OCI-LY7 (cell line): ENCODE data around the gene IL21R. TPM values are rescaled to one million over a fixed set of nuclear protein-coding genes. Genes with fewer than 3 reads are reported as not detected.
"Not testable (repeated sequence)": the region's sequence is repeated elsewhere in the genome, so short reads cannot be mapped to it uniquely, and the experiment has no call there.

Experiments
- BruUV-seq: library from RNA; stranded (reverse); fragments of 400-500 nt; replicated peaks from 2 replicates; lab custom pipeline; 2021; lab: Mats Ljungman, UMichigan
- CTCF ChIA-PET: fragments of 300-600 bp; sonication (Branson Sonifier 250); formaldehyde crosslinking; loops from one replicate; lab custom pipeline; 2022; ENCODE audit warnings: antibody characterized with exemption; ENCODE audit not compliant: unreplicated experiment; lab: Charles Lee
- POLR2A ChIA-PET: fragments of 300-600 bp; sonication (Branson Sonifier 250); formaldehyde crosslinking; loops from one replicate; lab custom pipeline; 2022; ENCODE audit warnings: antibody characterized with exemption; lab: Charles Lee
- DNase-seq: peaks from one replicate; pipeline ENCODE4 v3.0.0-alpha.2; 2015; ENCODE audit warnings: low spot score
- H2AFZ ChIP-seq: fragments of 200-600 bp; sonication (generic), shearing (Covaris generic); 2 replicates; pipeline ENCODE4 v1.6.1; 2014; ENCODE audit warnings: mild to moderate bottlenecking, antibody characterized with exemption, low read length, moderate library complexity
- H3K27ac ChIP-seq: fragments of 200-600 bp; sonication (generic); 2 replicates; pipeline ENCODE4 v1.5.1; 2014; ENCODE audit warnings: mixed run types, low read depth, mild to moderate bottlenecking, moderate library complexity, low read length, inconsistent platforms; ENCODE audit not compliant: poor library complexity, severe bottlenecking
- H3K36me3 ChIP-seq: fragments of 200-600 bp; sonication (generic); 2 replicates; pipeline ENCODE4 v1.6.1; 2014; ENCODE audit warnings: mild to moderate bottlenecking, antibody characterized with exemption, low read length, moderate library complexity, mixed read lengths; ENCODE audit not compliant: insufficient read depth
- H3K4me1 ChIP-seq: fragments of 200-600 bp; sonication (generic); 2 replicates; pipeline ENCODE4 v1.5.1; 2014; ENCODE audit warnings: mild to moderate bottlenecking, low read length; ENCODE audit not compliant: insufficient read depth, poor library complexity, severe bottlenecking
- H3K4me2 ChIP-seq: fragments of 200-600 bp; sonication (generic); 2 replicates; pipeline ENCODE4 v1.6.1; 2014; ENCODE audit warnings: mild to moderate bottlenecking, low read length
- H3K4me3 ChIP-seq: fragments of 200-600 bp; sonication (generic); 2 replicates; pipeline ENCODE4 v1.5.1; 2014; ENCODE audit warnings: mild to moderate bottlenecking, low read depth, low read length; ENCODE audit not compliant: poor library complexity, severe bottlenecking
- H3K79me2 ChIP-seq: fragments of 200-600 bp; sonication (generic); 2 replicates; pipeline ENCODE4 v1.6.1; 2016; ENCODE audit warnings: low read depth, mild to moderate bottlenecking, low read length, moderate library complexity, mixed read lengths; ENCODE audit not compliant: insufficient read depth
- H3K9me2 ChIP-seq: fragments of 200-600 bp; sonication (generic); 2 replicates; pipeline ENCODE4 v1.6.1; 2016; ENCODE audit warnings: mild to moderate bottlenecking, low read length, mixed read lengths; ENCODE audit not compliant: insufficient read depth
- H3K9me3 ChIP-seq: fragments of 200-600 bp; sonication (generic); 2 replicates; pipeline ENCODE4 v1.6.1; 2014; ENCODE audit warnings: mild to moderate bottlenecking, mixed run types, low read length, mixed read lengths
- H4K20me1 ChIP-seq: fragments of 200-600 bp; sonication (generic); 2 replicates; pipeline ENCODE4 v1.6.1; 2014; ENCODE audit warnings: mild to moderate bottlenecking, antibody characterized with exemption, low read length, moderate library complexity, mixed read lengths; ENCODE audit not compliant: insufficient read depth
- EZH2phosphoT487 ChIP-seq: fragments of 200-600 bp; sonication (generic); IDR thresholded peaks from 2 replicates; pipeline ENCODE4 v1.6.1; 2018; ENCODE audit warnings: low read depth, borderline replicate concordance, mild to moderate bottlenecking, mixed run types, antibody characterized with exemption, low read length, moderate library complexity, mixed read lengths
- intact Hi-C: fragments of 100-400 bp; cut with micrococcal nuclease; formaldehyde crosslinking; loops from one replicate; pipeline ENCODE4 v1.10.0; 2022; ENCODE audit not compliant: unreplicated experiment
- total RNA-seq, 2 experiments: library from RNA; depleted of rRNA in 1 of 2; stranded (reverse); fragments of >200 nt in 1 of 2; shearing (Covaris generic) in 1 of 2; gene quantifications; 2 replicates each; pipeline ENCODE4 v1.2.3, GENCODE V29; 2014 to 2022
- TF ChIP-seq, protein P1 (sequence below): fragments of 200-600 bp; sonication (generic); conservative IDR thresholded peaks from 2 replicates; pipeline ENCODE4 v1.5.1; 2014; ENCODE audit warnings: mild to moderate bottlenecking, antibody characterized with exemption, low read length, moderate library complexity, mixed read lengths

Gene IL21R
- total RNA-seq, 2 experiments from 2014 or later, result 10.0 to 47.0 TPM

DNA sequence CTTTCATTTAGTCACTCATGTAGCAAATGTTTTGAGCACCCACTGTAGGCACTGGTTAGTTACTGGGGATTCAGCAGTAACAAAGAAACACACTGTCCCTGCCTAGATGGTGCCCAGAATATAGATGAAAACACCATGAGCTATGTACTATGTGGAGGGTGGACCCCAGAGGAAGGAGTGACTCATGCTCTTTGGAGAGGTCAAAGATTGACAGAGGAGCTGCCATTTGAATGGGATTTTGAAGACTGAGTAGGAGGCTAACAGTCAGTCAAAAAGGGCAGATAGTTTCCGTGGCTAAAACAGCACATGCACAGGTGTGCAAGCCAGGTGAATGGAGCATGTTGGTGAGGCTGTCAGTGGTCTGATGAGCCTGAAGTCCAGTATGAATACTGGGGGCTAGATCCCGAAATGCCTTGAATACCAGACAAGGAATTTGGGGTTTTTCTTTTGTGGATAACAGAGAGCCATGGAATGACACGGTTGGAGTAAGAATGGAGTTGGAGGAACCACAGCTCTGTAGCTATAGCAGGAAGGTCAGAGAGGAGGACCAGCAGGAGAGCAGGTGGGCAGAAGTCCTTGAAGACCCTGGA, 6.1 kb downstream of the IL21R start:
- H3K9me2 ChIP-seq, result no peaks in the 10 kb centered on the region
- no peak overlapping the region for H2AFZ ChIP-seq
- peak overlapping the region; percentile 2 for H3K4me3 ChIP-seq
- DNase-seq, result peak; percentile 42
- ChIA-PET POLR2A (interaction anchor here (1.6 to 2.8 kb wide), 3 partner anchors 9 to 30 kb away, joined by 7 to 16 read pairs (median 9); no protein-coding TSS in a partner anchor), CTCF (no interaction called here)
- H3K4me1 ChIP-seq, result peaks cover 59% of the 10 kb centered on the region
- peak overlapping the region; percentile 29 for H3K4me2 ChIP-seq
- BruUV-seq, result no TSS peak
- H4K20me1 ChIP-seq, result no peaks in the 10 kb centered on the region
- H3K36me3 ChIP-seq, result peaks cover 39% of the 10 kb centered on the region
- H3K9me3 ChIP-seq, result peaks cover 25% of the 10 kb centered on the region; the same call in 1 of the 2 replicates
- TF ChIP-seq, protein P1, sequence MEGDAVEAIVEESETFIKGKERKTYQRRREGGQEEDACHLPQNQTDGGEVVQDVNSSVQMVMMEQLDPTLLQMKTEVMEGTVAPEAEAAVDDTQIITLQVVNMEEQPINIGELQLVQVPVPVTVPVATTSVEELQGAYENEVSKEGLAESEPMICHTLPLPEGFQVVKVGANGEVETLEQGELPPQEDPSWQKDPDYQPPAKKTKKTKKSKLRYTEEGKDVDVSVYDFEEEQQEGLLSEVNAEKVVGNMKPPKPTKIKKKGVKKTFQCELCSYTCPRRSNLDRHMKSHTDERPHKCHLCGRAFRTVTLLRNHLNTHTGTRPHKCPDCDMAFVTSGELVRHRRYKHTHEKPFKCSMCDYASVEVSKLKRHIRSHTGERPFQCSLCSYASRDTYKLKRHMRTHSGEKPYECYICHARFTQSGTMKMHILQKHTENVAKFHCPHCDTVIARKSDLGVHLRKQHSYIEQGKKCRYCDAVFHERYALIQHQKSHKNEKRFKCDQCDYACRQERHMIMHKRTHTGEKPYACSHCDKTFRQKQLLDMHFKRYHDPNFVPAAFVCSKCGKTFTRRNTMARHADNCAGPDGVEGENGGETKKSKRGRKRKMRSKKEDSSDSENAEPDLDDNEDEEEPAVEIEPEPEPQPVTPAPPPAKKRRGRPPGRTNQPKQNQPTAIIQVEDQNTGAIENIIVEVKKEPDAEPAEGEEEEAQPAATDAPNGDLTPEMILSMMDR, result no peak
- TF ChIP-seq EZH2phosphoT487, result no peak
- H3K79me2 ChIP-seq, result peaks cover 49% of the 10 kb centered on the region
- peak overlapping the region; percentile 22 for H3K27ac ChIP-seq
- intact Hi-C loops, result no loop called here

DNA sequence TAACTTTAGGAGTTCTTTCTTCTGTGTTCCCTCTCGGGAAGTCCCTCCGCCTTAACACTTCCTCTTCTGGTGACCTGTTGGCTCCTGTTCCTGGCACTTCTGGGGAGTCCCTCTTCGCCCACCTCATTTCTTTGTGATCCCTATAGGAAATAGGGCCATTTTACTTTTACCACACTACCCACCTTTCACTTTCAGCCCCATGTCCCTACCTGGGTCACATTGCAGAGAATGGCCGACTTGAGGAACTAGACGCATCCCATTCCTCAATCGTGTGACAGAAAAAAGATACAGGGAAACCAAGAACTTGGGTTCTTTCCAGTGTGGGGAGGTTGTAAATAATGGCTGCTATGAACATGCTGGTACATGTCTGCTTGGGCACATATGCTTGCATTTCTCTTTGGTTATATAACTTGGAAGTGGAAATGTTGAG, 6.6 kb downstream of the IL21R start:
- peaks cover 54% of the 10 kb centered on the region for H3K4me1 ChIP-seq
- CTCF ChIA-PET, result no interaction called here

DNA sequence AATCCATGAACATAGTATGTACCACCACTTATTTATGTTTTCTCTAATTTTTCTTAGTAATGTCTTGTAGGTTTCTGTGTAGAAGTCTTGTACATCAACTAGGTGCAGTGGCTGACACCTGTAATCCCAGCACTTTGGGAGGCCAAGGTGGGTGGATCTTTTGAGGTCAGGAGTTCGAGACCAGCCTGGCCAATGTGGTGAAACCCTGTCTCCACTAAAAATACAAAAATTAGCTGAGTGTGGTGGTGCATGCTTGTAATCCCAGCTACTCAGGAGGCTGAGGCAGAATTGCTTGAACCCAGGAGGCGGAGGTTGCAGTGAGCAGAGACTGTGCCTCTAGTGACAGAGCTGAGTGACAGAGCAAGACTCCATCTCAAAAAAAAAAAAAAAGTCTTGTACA, 8.0 kb downstream of the IL21R start:
- DNase-seq, BruUV-seq, CTCF ChIA-PET, H2AFZ ChIP-seq, H3K9me2 ChIP-seq, H3K4me3 ChIP-seq, intact Hi-C loops, H3K4me2 ChIP-seq, H4K20me1 ChIP-seq, H3K27ac ChIP-seq: not testable (repeated sequence)
- Histone ChIP-seq H3K9me3 (peaks cover 25% of the 10 kb centered on the region; the same call in 1 of the 2 replicates), H3K36me3 (peaks cover 44% of the 10 kb centered on the region), H3K4me1 (peaks cover 40% of the 10 kb centered on the region), H3K79me2 (peaks cover 53% of the 10 kb centered on the region)
- POLR2A ChIA-PET, result interaction anchor here (0.7 kb wide), 1 partner anchor 11 kb away, joined by 3 read pairs; no protein-coding TSS in a partner anchor

More for the DNA sequence above, 6.6 kb downstream of the IL21R start:
- no peaks in the 10 kb centered on the region for H3K9me2 ChIP-seq
- H3K79me2 ChIP-seq, result peaks cover 51% of the 10 kb centered on the region
- H2AFZ ChIP-seq, result no peak overlapping the region
- DNase-seq, result no peak
- no peak overlapping the region for H3K27ac ChIP-seq
- H3K4me3 ChIP-seq, result peak overlapping the region; percentile 2
- peak overlapping the region; percentile 29 for H3K4me2 ChIP-seq
- intact Hi-C loops, result no loop called here
- no TSS peak for BruUV-seq
- peaks cover 44% of the 10 kb centered on the region for H3K36me3 ChIP-seq
- POLR2A ChIA-PET, result interaction anchor here (1.6 to 2.8 kb wide), 3 partner anchors 10 to 30 kb away, joined by 7 to 16 read pairs (median 9); no protein-coding TSS in a partner anchor
- no peak for TF ChIP-seq EZH2phosphoT487
- TF ChIP-seq, protein P1, result no peak
- peaks cover 25% of the 10 kb centered on the region; the same call in 1 of the 2 replicates for H3K9me3 ChIP-seq
- H4K20me1 ChIP-seq, result no peaks in the 10 kb centered on the region
